K562 (cell line): Measurements from ENCODE around the gene YARS1. TPM values are rescaled to one million over a fixed set of nuclear protein-coding genes. Genes with fewer than 3 reads are reported as not detected.
A peak's percentile ranks its signal among the peaks of the same experiment; 100 is the strongest.

Source experiments
- ATAC-seq: fragments of 200-7000 bp; cut with Tn5 transposase; 3 replicates; pipeline ENCODE4 v1.9.1; 2020; ENCODE audit warnings: moderate library complexity
- BruUV-seq: library from RNA; stranded (reverse); fragments of 400-500 nt; replicated peaks from 2 replicates; lab custom pipeline; 2021; lab: Mats Ljungman, UMichigan
- CTCF ChIA-PET: fragments of 300-600 bp; formaldehyde crosslinking; extraction: SDS; loops from one replicate; lab custom pipeline; 2021; ENCODE audit warnings: low intra/inter-chr PET ratio; lab: Yijun Ruan, JAX
- POLR2A ChIA-PET: fragments of 300-600, 350-650 bp; sonication (Branson Sonifier 250); formaldehyde crosslinking; extraction: SDS; loops from one replicate; lab custom pipeline; 2021; ENCODE audit warnings: antibody characterized with exemption, inconsistent platforms; lab: Yijun Ruan, JAX
- DNase-seq, 4 experiments: peaks; one replicate each; pipeline versions ENCODE4 v3.0.0 to v3.0.0-alpha.2; 2011 to 2018; ENCODE audit warnings: low spot score in 3 of 4, mixed read lengths in 3 of 4; ENCODE audit errors: extremely low read depth in 1 of 4
- FAIRE-seq: peaks from 2 replicates; lab custom pipeline; 2011; peaks lifted over from hg19 to GRCh38; lab: Jason Lieb, UNC
- H2AFZ ChIP-seq: 2 replicates; pipeline ENCODE4 v1.6.0; 2011; ENCODE audit warnings: low read depth, low read length, control low read depth, inconsistent platforms
- H3K27ac ChIP-seq: fragments of 200-600 bp; 3 replicates; pipeline ENCODE4 v1.8.0; 2011; ENCODE audit warnings: low read depth, mild to moderate bottlenecking, control low read depth, inconsistent platforms, low read length, moderate library complexity, mixed read lengths; ENCODE audit errors: extremely low read depth
- H3K27me3 ChIP-seq, 2 experiments: fragments of 300-600 bp in 1 of 2; 2 replicates in 1 of 2; 3 replicates in 1 of 2; pipeline versions ENCODE4 v1.6.0 to v1.8.0; 2011; ENCODE audit warnings: inconsistent platforms in 2 of 2, low read length in 2 of 2, mild to moderate bottlenecking in 1 of 2, mixed read lengths in 1 of 2, moderate library complexity in 1 of 2; ENCODE audit not compliant: control insufficient read depth in 2 of 2, insufficient read depth in 2 of 2
- H3K36me3 ChIP-seq: fragments of 300-600 bp; 3 replicates; pipeline ENCODE4 v1.8.0; 2011; ENCODE audit warnings: mild to moderate bottlenecking, low read length, inconsistent platforms; ENCODE audit not compliant: control insufficient read depth, insufficient read depth
- H3K4me1 ChIP-seq, 2 experiments: fragments of 200-600 bp in 1 of 2; replicated peaks in 1 of 2; 2 replicates in 1 of 2; 3 replicates in 1 of 2; pipeline versions ENCODE4 v1.5.1 to v1.8.0; 2011; ENCODE audit warnings: inconsistent platforms in 2 of 2, low read length in 2 of 2, mild to moderate bottlenecking in 1 of 2, mixed read lengths in 1 of 2, moderate library complexity in 1 of 2; ENCODE audit not compliant: control insufficient read depth in 2 of 2, insufficient read depth in 2 of 2
- H3K4me2 ChIP-seq: 2 replicates; pipeline ENCODE4 v1.6.1; 2011; ENCODE audit warnings: low read length, control low read depth, inconsistent platforms, mixed read lengths; ENCODE audit not compliant: insufficient read depth
- H3K4me3 ChIP-seq: fragments of 200-600 bp; sonication (generic), shearing (Covaris generic); 2 replicates; pipeline ENCODE4 v1.5.1; 2016; ENCODE audit warnings: control low read depth, inconsistent platforms
- H3K79me2 ChIP-seq: fragments of 200-600 bp; 3 replicates; pipeline ENCODE4 v1.8.0; 2011; ENCODE audit warnings: low read length, inconsistent platforms; ENCODE audit not compliant: control insufficient read depth, insufficient read depth
- H3K9ac ChIP-seq, 2 experiments: 2 replicates each; pipeline versions ENCODE4 v1.6.0 to v1.6.1; 2011; ENCODE audit warnings: low read depth in 2 of 2, low read length in 2 of 2, control low read depth in 1 of 2, inconsistent platforms in 1 of 2, mild to moderate bottlenecking in 1 of 2, mixed read lengths in 1 of 2; ENCODE audit not compliant: insufficient read depth in 1 of 2
- H3K9me1 ChIP-seq: one replicate; pipeline ENCODE4 v1.6.0; 2011; ENCODE audit warnings: inconsistent platforms, mild to moderate bottlenecking, low read length, moderate library complexity; ENCODE audit not compliant: control insufficient read depth, insufficient read depth
- H3K9me3 ChIP-seq: replicated peaks from 2 replicates; pipeline ENCODE4 v1.5.1; 2011; ENCODE audit warnings: low read depth, low read length, inconsistent platforms; ENCODE audit not compliant: control insufficient read depth, insufficient read depth
- H4K20me1 ChIP-seq: replicated peaks from 2 replicates; pipeline ENCODE4 v1.6.1; 2011; ENCODE audit warnings: low read length, inconsistent platforms, mixed read lengths; ENCODE audit not compliant: control insufficient read depth, insufficient read depth
- E2F6 ChIP-seq, 2 experiments: IDR thresholded peaks; 2 replicates each; pipeline ENCODE4 v1.6.1; 2011; ENCODE audit warnings: borderline replicate concordance in 1 of 2, control low read depth in 1 of 2, low read depth in 1 of 2, low read length in 1 of 2, mild to moderate bottlenecking in 1 of 2, mixed read lengths in 1 of 2, moderate library complexity in 1 of 2; ENCODE audit not compliant: insufficient read depth in 1 of 2, insufficient read length in 1 of 2, poor library complexity in 1 of 2, severe bottlenecking in 1 of 2; ENCODE audit errors: extremely low read depth in 1 of 2
- FOXK1 ChIP-seq: sonication (generic); formaldehyde crosslinking; IDR thresholded peaks from 2 replicates; pipeline ENCODE4 v1.8.0; 2022; ENCODE audit warnings: missing genetic modification reagents, mild to moderate bottlenecking, borderline replicate concordance
- IRF9 ChIP-seq: fragments of 450-650 bp; IDR thresholded peaks from 2 replicates; pipeline ENCODE4 v1.6.1; 2016; ENCODE audit warnings: missing biosample characterization, missing genetic modification characterization
- JUND ChIP-seq, 2 experiments: IDR thresholded peaks; 2 replicates in 1 of 2; 3 replicates in 1 of 2; pipeline ENCODE4 v1.6.1; 2011; ENCODE audit warnings: borderline replicate concordance in 2 of 2, low read depth in 2 of 2, low read length in 2 of 2, improper control_type of control experiment in 1 of 2, missing biosample characterization in 1 of 2, missing genetic modification characterization in 1 of 2, missing genetic modification reagents in 1 of 2
- NFE2 ChIP-seq: IDR thresholded peaks from 2 replicates; pipeline ENCODE4 v1.6.1; 2014; ENCODE audit warnings: antibody characterized with exemption, low read depth
- RFX1 ChIP-seq: fragments of 450-650 bp; IDR thresholded peaks from 2 replicates; pipeline ENCODE4 v1.6.1; 2016; ENCODE audit warnings: mild to moderate bottlenecking, moderate library complexity
- ZBTB49 ChIP-seq: sonication (generic); formaldehyde crosslinking; IDR thresholded peaks from 2 replicates; pipeline ENCODE4 v1.8.0; 2022; ENCODE audit warnings: missing genetic modification reagents, mild to moderate bottlenecking, borderline replicate concordance
- ZHX1 ChIP-seq: fragments of 150-350 bp; conservative IDR thresholded peaks from 2 replicates; pipeline ENCODE4 v1.6.1; 2014; ENCODE audit warnings: low read length
- ZKSCAN3 ChIP-seq: fragments of 250-450 bp; sonication (Bioruptor Pico); IDR thresholded peaks from 2 replicates; pipeline ENCODE4 v1.4.0; 2020
- ZNF12 ChIP-seq: sonication (generic); formaldehyde crosslinking; IDR thresholded peaks from 2 replicates; pipeline ENCODE4 v1.4.0; 2020; ENCODE audit warnings: mild to moderate bottlenecking, missing genetic modification reagents
- WGBS: fragments of 100-300 bp; shearing (Covaris generic); methylation state at CpG from one replicate; pipeline ENCODE4 v1.1.6; 2016; ENCODE audit warnings: low coverage, mixed read lengths; ENCODE audit not compliant: insufficient coverage; ENCODE audit errors: missing lambda C conversion rate; 5-methylcytosine and 5-hydroxymethylcytosine counted together
- in situ Hi-C: fragments of 300-500 bp; cut with MboI; formaldehyde crosslinking; loops from 4 replicates; pipeline ENCODE4 v1.15.0; 2018; ENCODE audit warnings: inconsistent platforms, mixed read lengths
- intact Hi-C: fragments of 100-400 bp; cut with micrococcal nuclease; formaldehyde crosslinking; loops from 2 replicates; pipeline ENCODE4 v1.14.2; 2022
- polyA plus RNA-seq, 8 experiments: library from polyadenylated mRNA; depleted of rRNA in 4 of 8; stranded (reverse) in 5 of 8; unstranded in 3 of 8; fragments of >200 nt; fragmentation: Nextera tagmentation in 2 of 8; fragmentation: Illumina TruSeq in 1 of 8; extraction: Ambion mirVana in 2 of 8; extraction: Trizol in 1 of 8; gene quantifications; 2 replicates each; pipeline versions ENCODE4 v1.2.1 to v1.2.3, GENCODE V29; 2011 to 2014; ENCODE audit warnings: inconsistent platforms in 1 of 8, missing spikeins in 1 of 8
- total RNA-seq, 7 experiments: library from RNA; depleted of rRNA in 6 of 7; stranded (reverse); fragments of >200 nt in 6 of 7; fragmentation: Illumina TruSeq in 2 of 7; extraction: Trizol in 2 of 7; gene quantifications; 2 replicates each; pipeline versions ENCODE4 v1.2.1 to v1.2.3, GENCODE V29; 2011 to 2021; ENCODE audit warnings: low replicate concordance in 1 of 7

YARS1 gene
- total and polyA plus RNA-seq, 9 of the 15 experiments (the other 6 are each of a cell fraction or from before 2014, with no cell fraction given), result 66.2 to 336 (median 201) TPM

GRCh38 chr1:32736812-32737791 lies 80.1 kb downstream of the YARS1 start:
- H2AFZ ChIP-seq, result no peak overlapping the region
- TF ChIP-seq JUND (IDR thresholded peaks at IDR 0.05; ENCODE audit: borderline replicate concordance, low read depth, low read length) (no peak), JUND (tag; IDR thresholded peaks at IDR 0.05; ENCODE audit: borderline replicate concordance, low read depth, low read length) (no peak), ZHX1 (no peak), RFX1 (no peak), E2F6 (IDR thresholded peaks at IDR 0.05; ENCODE audit: borderline replicate concordance in 1 of 2, extremely low read depth in 1 of 2, insufficient read depth in 1 of 2, insufficient read length in 1 of 2, low read depth in 1 of 2, low read length in 1 of 2, poor library complexity in 1 of 2, severe bottlenecking in 1 of 2) (no peak), ZKSCAN3 (CRISPR knock-in tag) (peak; percentile 81), ZBTB49 (CRISPR knock-in tag) (no peak), ZNF12 (CRISPR knock-in tag) (no peak), IRF9 (tag) (no peak), NFE2 (no peak), FOXK1 (CRISPR knock-in tag) (no peak)

More at GRCh38 chr1:32736812-32737791, 80.1 kb downstream of the YARS1 start:
- intact Hi-C loops, result no loop called here
- in situ Hi-C loops, result no loop called here
- H3K9me3 ChIP-seq, result no peaks in the 10 kb centered on the region
- ChIA-PET POLR2A (interaction anchor here (0.9 to 1.5 kb wide), 3 partner anchors 7 to 14 kb away, joined by 3 to 5 read pairs (median 4); no protein-coding TSS in a partner anchor), CTCF (no interaction called here)
- no peaks in the 10 kb centered on the region for H3K9me1 ChIP-seq
- H3K9ac ChIP-seq, result peak overlapping the region in 1 of 2 experiments; percentile 79; a peak in 2 of 4 replicates
- H3K4me2 ChIP-seq, result no peak overlapping the region
- DNase-seq, result no peak
- no peak for ATAC-seq
- H3K36me3 ChIP-seq, result no peaks in the 10 kb centered on the region
- H4K20me1 ChIP-seq, result no peaks in the 10 kb centered on the region
- no TSS peak for BruUV-seq
- peaks cover 13 to 22% of the 10 kb centered on the region in 2 experiments; a peak in 4 of 5 replicates for H3K4me1 ChIP-seq
- no peak overlapping the region for H3K4me3 ChIP-seq
- 75% methylated on average over 7 of the region's 7 CpGs for WGBS
- H3K79me2 ChIP-seq, result peaks cover 1% of the 10 kb centered on the region
- H3K27ac ChIP-seq, result no peak overlapping the region
- FAIRE-seq, result no peak
- no peaks in the 10 kb centered on the region for H3K27me3 ChIP-seq
